ENCODE measurements around the gene IRS2.
A peak's percentile ranks its signal among the peaks of the same experiment; 100 is the strongest.

Gene IRS2

DNA sequence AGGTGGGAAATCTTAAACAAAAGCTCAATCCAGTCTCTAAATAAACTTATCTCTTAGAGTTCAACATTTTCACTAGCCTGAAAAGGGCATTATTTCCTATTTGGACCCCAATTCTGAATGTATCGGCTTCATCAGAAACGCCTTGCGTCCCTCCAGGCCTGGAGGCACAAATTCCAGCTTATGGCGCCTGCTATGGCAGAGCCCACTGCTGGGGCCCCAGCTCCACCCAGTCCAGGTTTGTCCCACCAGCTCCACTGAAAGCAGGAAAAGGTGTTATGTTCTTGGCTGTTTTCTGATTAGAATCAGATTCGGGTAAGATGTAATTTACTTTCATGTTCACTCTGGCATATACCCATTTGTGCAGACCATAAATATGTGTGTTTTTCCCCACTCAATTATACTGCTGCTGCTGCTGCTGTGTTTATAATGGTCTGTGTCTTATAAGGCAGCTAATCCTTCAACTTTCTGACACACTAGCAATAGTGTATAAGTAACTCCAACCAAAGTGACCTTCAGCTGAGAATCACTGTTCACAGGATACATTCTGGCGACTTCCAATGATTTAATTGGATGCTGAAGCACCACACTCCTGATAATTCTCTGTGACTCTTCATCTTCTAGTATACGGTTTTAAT, 6.4 kb downstream of the IRS2 start:
- TF ChIP-seq GATA2 (IDR thresholded peaks at IDR 0.05; ENCODE audit: low read depth, low read length) (peak; percentile 38; the same call in 1 of the 2 replicates), GATA3 (IDR thresholded peaks at IDR 0.05; ENCODE audit: low read depth, low read length) (no peak)

DNA sequence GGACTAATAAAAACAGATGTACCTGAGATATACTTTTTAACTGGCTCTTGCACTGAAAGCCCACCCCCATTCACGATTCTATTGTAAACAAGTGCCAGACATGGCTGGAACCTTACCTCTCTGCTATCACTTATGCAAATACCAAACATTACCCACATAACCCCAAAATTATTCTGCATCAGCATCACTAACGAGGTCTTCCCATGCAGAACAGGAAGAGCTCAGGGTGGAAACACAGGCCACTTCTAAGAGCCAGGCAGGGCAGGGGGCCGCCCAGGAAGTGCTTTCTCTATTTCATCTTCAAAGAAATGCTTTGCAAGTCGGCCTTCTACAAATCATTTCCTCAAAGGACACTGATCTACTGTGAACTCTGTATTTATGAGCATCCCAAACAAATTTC, 7.3 kb downstream of the IRS2 start:
- no peak for TF ChIP-seq GATA2 (IDR thresholded peaks at IDR 0.05; ENCODE audit: low read depth, low read length)
- no peak for TF ChIP-seq GATA3 (IDR thresholded peaks at IDR 0.05; ENCODE audit: low read depth, low read length)

DNA sequence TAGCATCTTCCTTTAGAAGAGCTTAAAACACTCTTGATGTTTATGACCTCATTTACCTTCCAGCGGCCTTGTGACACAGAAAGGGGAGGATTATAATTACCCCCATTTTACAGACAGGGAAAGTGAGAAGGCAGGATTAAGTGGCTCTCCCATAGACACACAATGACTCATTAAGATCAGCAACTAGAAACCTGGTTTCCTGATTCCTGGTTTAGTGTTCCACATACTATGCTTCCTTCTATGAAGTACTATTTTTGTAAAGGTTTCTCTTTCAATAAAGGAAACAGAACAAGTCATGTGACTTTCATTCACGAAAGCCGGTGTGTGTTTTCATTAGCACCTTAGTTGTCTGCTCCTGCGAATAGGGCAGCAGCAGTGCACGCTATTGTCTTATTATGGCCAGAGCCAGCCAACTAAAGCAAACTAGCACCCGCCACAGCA, 8.3 kb downstream of the IRS2 start:
- TF ChIP-seq GATA3 (IDR thresholded peaks at IDR 0.05; ENCODE audit: low read depth, low read length) (no peak), GATA2 (IDR thresholded peaks at IDR 0.05; ENCODE audit: low read depth, low read length) (no peak)

DNA sequence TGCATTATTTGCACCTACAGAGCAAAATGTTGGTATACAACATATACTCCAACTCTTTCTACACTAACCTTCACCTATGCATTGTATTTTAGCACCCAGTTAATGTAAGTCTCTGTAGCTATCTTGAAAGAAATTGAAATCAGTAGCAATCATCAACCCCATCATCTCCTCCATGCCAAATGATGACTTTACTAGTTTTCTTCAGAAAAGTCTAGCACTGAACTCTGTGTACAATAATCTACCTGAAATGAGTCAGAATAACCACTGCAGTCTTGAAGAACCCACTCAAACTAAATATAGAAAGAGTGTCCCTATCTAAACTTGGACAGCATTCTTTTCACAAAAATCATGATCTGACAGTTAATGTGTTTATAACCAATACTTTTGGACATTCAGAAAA, 9.8 kb downstream of the IRS2 start:
- TF ChIP-seq GATA2 (IDR thresholded peaks at IDR 0.05; ENCODE audit: low read depth, low read length) (no peak), GATA3 (IDR thresholded peaks at IDR 0.05; ENCODE audit: low read depth, low read length) (no peak)

DNA sequence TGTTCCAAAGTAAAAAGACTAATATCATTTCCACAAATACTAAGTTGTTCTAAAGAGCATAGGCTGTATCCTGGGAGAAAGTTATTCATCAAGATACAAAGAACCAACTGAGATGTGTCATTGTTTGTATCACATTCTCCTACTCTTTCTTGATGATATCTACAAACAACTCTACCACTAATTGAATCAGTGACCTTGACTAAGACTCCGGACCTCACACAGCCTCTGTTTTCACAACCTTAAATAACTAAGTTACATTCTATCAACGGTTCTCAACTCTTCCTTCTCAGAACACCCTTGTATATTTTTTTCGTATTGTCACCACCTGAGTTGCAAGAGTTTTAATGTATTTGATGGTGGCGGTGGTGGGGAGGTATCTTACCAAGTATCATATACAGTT, 12.6 kb downstream of the IRS2 start:
- TF ChIP-seq GATA2 (IDR thresholded peaks at IDR 0.05; ENCODE audit: low read depth, low read length): no peak
- no peak for TF ChIP-seq GATA3 (IDR thresholded peaks at IDR 0.05; ENCODE audit: low read depth, low read length)

DNA sequence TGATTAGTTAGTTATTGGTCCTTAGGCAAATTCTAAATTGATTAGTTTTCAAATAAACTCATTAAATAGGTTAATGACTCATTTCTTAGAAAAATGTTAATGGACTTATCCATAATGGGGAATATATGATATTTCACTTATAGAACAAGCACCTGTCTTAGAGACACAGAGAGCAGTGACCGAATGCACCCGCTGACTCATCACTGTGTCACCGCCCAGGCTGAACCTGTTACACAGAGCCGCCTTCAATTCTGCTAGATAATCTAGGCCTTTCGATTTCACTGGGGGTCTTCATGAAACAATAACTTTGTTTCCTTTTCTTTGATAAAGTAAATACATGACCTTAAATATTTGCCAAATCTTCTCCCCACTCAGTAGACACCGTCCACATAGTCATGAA, 13.1 kb downstream of the IRS2 start:
- TF ChIP-seq GATA3 (IDR thresholded peaks at IDR 0.05; ENCODE audit: low read depth, low read length) (no peak), GATA2 (IDR thresholded peaks at IDR 0.05; ENCODE audit: low read depth, low read length) (no peak)

DNA sequence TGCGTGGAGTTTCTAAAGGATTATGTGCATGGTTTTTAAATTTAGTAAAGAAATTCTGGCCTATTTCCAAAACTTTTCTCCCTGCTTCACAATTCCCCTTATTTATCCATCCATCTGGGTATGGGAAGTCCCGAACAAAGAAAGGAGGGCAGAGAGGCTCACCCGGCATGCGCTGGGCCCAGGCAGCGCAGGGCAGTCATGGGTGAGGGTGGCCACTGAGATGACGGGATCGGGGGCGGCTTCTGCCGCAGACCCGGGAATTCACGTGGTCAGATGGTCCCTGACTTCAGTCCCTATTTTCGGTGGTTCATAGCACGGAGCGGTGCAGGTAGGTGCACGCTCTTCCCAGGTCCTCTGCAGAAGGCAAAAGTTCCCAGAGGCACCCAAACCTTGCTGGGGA, 14.5 kb downstream of the IRS2 start:
- TF ChIP-seq GATA2 (IDR thresholded peaks at IDR 0.05; ENCODE audit: low read depth, low read length) (no peak), GATA3 (IDR thresholded peaks at IDR 0.05; ENCODE audit: low read depth, low read length) (no peak)

DNA sequence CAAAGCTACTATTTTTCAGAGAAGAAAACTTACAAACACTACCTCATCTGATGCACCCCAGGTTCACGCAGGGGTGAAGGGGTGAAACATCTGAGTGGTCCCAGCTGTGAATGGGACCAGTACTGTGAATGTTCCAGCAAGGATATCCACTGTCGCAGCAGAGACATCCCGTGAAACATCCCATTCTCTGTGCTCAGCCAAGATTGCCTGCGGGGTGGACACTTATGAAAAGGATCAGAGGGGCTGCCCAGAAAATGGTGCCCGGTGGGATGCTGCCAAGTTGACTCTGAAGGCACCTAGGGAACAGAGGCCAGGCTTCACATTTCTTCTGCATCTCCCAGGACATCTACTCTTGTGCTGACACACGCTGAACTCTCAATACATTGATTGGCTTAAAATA, 15.9 kb downstream of the IRS2 start:
- no peak for TF ChIP-seq GATA2 (IDR thresholded peaks at IDR 0.05; ENCODE audit: low read depth, low read length)
- TF ChIP-seq GATA3 (IDR thresholded peaks at IDR 0.05; ENCODE audit: low read depth, low read length): no peak

DNA sequence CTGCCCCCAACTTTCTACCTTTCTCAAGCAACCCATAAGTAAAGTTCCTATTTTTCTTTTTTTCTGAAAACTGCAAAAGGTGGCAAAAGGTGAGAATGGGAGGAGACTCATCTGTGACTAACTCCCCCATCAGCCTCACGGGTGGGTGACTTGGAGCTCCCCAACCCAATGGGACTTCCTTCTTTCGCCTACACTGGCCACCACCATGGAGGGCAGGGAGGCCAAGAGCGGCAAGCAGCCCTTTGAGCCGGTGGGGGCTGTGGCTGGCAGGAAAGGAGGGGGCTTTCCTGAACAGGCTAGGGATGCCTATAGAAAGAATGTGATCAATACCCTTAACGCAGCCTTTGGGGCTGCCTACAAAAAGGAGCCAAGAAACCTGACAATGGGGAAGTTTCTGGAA, 16.5 kb downstream of the IRS2 start:
- TF ChIP-seq GATA3 (IDR thresholded peaks at IDR 0.05; ENCODE audit: low read depth, low read length): no peak

DNA sequence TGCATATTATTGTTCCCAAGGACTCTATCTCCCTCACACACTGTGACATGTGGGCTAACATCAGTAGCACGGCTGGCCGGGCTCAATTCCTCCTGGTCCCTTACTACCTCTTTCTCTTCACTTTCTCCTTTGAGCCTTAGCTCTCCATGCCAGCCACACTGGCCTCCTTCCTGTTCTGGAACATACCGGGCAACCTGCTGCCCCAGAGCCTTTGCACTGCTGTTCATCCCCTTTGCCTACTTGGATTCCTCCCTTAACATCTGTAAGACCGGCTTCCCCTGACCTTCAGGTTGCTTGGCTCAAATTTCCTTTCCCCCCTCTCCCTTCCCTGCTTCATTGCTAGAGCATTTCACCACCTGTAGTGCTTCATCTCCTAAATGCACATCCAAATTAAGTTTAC, 17.1 kb downstream of the IRS2 start:
- TF ChIP-seq GATA2 (IDR thresholded peaks at IDR 0.05; ENCODE audit: low read depth, low read length) (no peak), GATA3 (IDR thresholded peaks at IDR 0.05; ENCODE audit: low read depth, low read length) (no peak)

DNA sequence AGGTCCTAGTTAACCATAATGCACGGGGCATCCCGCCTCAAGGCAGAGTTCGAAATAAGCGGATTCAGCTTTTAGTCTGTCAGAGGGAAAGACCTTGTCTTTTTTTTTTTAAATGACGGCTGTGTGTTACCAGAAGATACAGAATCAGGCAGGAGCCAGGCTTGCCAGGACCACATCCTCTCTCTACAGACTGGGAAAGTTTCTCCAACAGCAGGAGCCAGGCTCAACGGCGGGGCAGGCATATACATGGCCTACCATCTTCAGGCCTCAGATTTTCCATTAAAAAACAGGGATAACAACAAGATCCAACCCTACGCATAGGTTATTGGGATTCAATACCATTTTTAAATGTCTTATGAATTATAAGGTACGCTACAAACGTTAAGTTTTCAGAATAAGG, 17.8 kb downstream of the IRS2 start:
- TF ChIP-seq GATA3 (IDR thresholded peaks at IDR 0.05; ENCODE audit: low read depth, low read length): no peak
- TF ChIP-seq GATA2 (IDR thresholded peaks at IDR 0.05; ENCODE audit: low read depth, low read length): no peak

DNA sequence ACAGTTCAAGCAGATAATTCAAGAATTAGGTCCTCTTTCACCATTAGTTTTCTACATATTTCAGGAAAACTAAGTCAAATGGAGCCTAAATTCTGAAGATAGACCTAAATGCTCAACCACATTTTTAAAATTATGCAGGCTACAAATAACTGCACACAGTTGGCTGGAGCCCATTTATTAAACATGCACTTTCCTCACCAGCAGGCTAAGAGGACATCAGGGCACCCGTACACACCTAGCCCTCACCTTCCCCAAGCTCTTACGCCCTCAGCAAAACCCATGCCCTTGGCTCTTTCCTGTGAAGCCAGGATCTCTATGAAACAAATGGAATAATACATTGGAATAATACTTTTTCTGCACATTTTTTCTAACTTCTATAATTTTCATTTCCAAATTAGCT, 18.2 kb downstream of the IRS2 start:
- TF ChIP-seq GATA3 (IDR thresholded peaks at IDR 0.05; ENCODE audit: low read depth, low read length): no peak
- TF ChIP-seq GATA2 (IDR thresholded peaks at IDR 0.05; ENCODE audit: low read depth, low read length): no peak

DNA sequence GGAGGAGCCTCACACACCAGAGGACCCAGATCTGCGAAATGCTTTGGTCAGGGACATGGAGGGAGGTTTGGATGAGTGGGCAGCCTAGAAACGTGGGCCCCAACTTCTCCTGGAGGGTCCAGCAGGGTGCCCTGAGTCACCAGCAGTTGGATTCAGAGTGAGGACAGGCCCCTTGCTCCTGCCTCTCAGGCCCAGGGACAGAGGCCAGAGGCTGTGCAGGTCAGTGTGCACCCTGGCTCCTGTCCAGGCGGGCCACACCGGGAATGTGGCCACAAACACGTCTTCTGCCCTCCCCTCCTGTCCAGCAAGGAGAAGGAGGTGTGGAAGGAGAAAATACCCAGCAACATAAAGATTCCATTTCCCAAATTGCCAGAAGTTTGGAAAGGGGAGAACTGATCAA, 19.4 kb downstream of the IRS2 start:
- TF ChIP-seq GATA3 (IDR thresholded peaks at IDR 0.05; ENCODE audit: low read depth, low read length) (no peak), GATA2 (IDR thresholded peaks at IDR 0.05; ENCODE audit: low read depth, low read length) (no peak)

DNA sequence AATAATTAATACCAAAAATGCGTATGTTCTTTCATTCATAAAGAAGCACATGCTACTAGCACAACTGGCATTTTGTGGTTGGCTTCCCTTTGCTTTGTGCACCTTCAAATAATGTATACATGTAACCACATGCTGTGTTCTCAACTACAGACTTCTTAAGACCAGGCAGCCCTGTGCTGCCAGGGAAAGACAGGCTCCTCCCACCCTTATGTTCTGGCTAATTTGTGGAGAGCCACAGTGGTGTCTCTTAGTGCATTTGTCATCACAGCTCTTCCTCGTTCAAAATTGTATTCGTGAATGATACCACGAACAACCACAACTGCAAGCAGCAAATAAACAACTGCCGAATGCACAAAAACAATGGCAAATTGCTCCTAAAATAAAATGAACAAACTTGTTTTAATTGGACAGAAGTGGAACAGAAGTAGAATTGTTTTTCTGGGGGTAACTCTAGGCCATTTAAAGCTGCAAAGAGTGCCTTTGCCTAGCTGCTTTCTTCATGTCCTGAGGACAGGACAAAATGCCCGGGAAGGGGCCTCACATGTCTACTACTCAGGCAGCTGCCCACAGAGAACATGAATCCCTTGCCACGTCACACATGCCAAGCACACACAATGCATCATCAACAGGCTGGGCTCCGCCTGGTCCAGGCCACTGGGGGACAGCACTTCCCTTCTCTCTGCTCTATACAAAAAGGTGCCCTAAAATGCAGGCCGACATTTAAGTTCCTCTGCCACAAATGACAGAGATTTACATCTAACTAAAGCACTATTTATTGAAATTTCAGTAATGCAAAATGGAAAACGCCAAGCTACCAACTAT, 21.7 kb downstream of the IRS2 start:
- TF ChIP-seq GATA3 (IDR thresholded peaks at IDR 0.05; ENCODE audit: low read depth, low read length): no peak

DNA sequence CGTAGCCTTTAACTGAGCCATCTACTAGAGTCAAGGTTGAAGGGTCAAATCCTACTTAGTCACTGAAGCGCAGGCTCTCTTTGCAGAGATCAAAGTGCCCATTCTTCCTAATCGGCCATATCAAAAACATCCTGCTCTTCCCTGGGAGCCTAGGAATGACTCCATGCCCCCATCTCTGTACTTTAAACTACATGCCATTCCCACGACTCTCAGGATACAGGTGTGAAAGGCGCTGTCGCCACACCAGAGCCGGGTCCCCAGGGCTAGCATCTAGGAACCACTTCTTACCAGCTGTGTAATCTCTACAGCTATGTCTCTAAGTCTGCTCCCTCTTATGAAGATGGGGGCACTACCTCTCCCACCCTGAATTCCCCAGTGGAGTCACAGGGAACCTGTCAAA, 22.3 kb downstream of the IRS2 start:
- no peak for TF ChIP-seq GATA3 (IDR thresholded peaks at IDR 0.05; ENCODE audit: low read depth, low read length)
- TF ChIP-seq GATA2 (IDR thresholded peaks at IDR 0.05; ENCODE audit: low read depth, low read length): no peak
